ENCODE results near the gene CLRN2. TPM values are rescaled to one million over a fixed set of nuclear protein-coding genes. Genes with fewer than 3 reads are reported as not detected.
A peak's percentile ranks its signal among the peaks of the same experiment; 100 is the strongest.
"Not testable (repeated sequence)": the region's sequence is repeated elsewhere in the genome, so short reads cannot be mapped to it uniquely, and the experiment has no call there.

The CLRN2 gene
- total RNA-seq, 1 donor from 2014 or later = not detected

GRCh38 chr4:17545374-17546140 lies 30.6 kb downstream of the CLRN2 start:
- no peak for DNase-seq (ENCODE audit: low read depth)

- no peak for DNase-seq (ENCODE audit: low read depth)
These were observed 31.3 kb downstream of the CLRN2 start for GRCh38 chr4:17546222-17546621.

DNA sequence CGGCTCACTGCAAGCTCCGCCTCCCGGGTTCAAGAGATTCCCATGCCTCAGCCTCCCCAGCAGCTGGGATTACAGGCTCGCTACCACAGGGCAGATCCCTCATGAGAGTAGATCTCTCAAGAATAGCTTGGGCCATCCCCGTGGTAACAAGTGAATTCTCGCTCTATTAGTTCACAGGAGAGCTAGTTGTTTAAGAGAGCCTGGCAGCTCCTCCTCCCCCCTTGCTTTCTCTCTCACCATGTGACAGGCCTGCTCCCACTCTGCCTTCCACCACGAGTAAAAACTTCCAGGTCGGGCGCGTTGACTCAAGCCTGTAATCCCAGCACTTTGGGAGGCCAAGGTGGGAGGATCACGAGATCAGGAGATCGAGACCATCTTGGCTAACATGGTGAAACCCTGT lies 31.7 kb downstream of the CLRN2 start:
- no peak for DNase-seq (ENCODE audit: low read depth)

DNA sequence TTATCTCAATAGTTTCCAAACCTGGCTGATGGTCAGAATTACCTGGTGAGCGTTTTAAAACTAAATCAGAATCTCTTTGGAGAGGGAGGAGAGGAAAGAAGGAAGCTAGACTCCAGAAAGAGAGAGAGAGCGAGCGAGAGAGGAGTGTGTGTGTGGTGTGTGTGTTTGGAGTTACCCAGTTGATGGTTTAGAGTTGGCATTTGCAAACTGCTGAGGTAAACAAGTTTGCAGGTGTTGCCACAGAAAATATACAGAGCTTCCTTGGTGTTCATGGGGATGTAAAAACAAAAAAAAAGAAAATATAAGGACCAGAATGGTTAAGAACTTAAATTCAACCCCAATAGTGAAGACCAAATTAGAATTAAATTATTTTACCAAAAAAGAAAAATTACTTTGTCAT lies 35.6 kb downstream of the CLRN2 start:
- DNase-seq (ENCODE audit: low read depth) = no peak

GRCh38 chr4:17552427-17552826 lies 37.5 kb downstream of the CLRN2 start:
- no peak for DNase-seq (ENCODE audit: low read depth)

GRCh38 chr4:17554568-17554967 lies 39.6 kb downstream of the CLRN2 start:
- DNase-seq (ENCODE audit: low read depth) = no peak

DNA sequence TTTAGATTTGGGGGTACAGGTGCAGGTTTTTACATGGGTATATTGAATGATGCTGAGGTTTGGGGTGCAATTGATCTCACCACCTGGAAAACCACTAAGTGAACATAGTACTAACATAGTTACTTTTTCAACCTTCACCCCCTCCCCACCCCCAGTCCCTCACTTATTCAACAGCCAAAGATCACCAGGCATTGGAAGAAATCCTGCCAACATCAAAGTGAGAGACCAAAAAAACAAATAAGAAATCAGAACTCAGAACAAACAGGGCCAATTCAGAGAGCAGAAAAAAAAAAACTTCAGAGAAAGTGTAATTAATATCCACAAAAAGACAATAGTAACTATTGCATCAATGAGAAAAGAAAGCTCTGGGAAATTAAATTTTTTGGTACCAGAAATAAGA lies 41.5 kb downstream of the CLRN2 start:
- no peak for DNase-seq (ENCODE audit: low read depth)

- DNase-seq (ENCODE audit: low read depth) = no peak
These were observed 42.9 kb downstream of the CLRN2 start for GRCh38 chr4:17557880-17558279.

DNA sequence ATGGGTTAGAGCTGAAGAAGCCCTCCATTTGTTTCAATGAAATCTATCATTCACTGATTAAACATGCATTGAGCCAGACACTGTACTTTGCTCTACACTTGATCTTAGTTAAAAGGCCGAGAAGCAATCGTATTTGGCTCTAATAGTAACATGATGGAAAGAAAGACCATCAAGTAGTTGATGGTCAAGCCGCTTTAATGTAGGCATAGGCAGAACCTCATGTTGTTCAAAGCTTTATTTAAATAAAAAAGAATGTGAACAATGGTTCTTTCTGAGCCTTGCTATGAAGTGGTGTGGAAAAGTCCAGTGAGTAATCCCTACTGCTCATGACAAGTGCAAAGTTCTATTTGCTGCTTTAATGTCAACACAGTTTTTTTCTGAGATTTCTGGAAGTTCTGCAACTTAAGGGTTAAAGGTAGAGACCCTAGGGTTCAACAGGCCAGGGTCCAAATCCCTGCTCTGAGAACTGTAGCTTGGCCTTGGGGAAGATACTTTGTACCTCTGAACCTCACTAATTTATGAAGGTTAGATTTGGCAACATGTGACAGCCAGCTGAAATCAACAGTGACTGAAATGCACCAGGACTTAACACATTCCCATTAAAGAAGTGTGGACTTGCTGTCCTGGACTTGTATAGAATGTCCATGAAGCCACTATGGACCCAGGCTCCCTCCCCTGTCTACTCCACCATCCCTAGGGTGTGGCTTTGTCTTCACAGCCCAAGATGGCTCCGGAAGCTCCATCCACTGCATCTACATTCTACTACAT lies 44.2 kb downstream of the CLRN2 start:
- no peak for DNase-seq (ENCODE audit: low read depth)

GRCh38 chr4:17559709-17560048 lies 44.7 kb downstream of the CLRN2 start:
- no peak for DNase-seq (ENCODE audit: low read depth)

- DNase-seq (ENCODE audit: low read depth) = no peak
These were observed 45.2 kb downstream of the CLRN2 start for GRCh38 chr4:17560065-17560673.

- peak; percentile 3 for DNase-seq (ENCODE audit: low read depth)
These were observed 46.4 kb downstream of the CLRN2 start for GRCh38 chr4:17561195-17561909.

GRCh38 chr4:17562157-17562556 lies 47.2 kb downstream of the CLRN2 start:
- DNase-seq (ENCODE audit: low read depth) = no peak

DNA sequence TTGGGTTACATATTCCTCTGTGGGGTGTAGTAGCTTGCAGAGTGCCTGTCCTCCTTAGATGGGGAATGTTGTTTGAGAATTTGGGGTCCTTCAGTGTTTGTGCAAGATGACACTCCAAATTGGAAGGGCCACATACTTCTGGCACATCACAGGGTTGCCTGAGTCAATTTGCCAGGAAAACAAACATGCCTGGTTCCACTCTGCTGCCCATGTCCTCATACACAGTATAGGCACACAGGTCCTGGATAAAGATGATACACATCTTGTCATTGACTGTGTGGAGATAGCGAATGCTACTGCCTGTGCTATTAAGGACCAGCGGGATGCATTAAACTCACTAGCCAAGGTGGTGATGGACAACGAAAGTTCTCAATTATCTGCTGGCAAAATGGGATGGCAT lies 50.9 kb downstream of the CLRN2 start:
- DNase-seq (ENCODE audit: low read depth) = no peak

DNA sequence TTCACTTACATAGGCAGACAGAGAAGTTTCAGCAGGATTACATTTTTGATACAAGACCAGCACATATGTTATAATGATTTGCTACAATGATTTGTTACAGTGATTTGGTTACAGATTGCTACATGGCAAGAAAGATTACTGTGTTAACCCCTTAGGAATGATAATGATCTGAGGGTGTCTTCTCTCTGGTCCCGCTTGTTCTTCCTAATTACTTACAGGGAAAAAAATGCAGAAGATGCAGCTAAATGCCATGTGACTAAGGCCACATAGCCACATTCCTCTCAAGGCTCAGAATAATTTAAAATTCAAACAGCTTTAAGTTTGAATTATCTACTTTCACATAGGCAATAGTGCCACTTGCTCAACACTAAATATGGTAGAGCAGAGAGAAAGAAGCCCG lies 52.3 kb downstream of the CLRN2 start:
- DNase-seq (ENCODE audit: low read depth) = no peak

- DNase-seq (ENCODE audit: low read depth) = no peak
These were observed 59.2 kb downstream of the CLRN2 start for GRCh38 chr4:17574206-17574605.

DNA sequence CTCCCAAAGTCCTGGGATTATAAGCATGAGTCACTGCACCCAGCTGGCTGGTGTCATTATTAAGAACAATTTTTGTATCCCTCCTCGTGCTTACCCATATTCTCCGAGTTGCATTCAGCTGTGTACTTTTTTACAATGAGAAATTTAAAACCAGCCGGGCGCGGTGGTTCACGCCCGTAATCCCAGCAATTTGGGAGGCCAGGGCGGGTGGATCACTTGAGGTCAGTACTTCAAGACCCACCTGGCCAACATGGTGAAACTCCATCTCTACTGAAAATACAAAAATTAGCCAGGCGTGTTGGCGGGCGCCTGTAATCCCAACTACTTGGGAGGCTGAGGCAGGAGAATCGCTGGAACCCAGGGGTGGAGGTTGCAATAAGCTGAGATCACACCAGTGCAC lies 60.2 kb downstream of the CLRN2 start:
- not testable (repeated sequence) for DNase-seq (ENCODE audit: low read depth)

Other genes with a start within 250 kb of the CLRN2 start
- 6.3 and 19.3 TPM in 2 replicates for gene QDPR, start 3.1 kb upstream of the CLRN2 start, total RNA-seq
- 100 and 163 TPM in 2 replicates for gene LAP3, start 62.0 kb downstream of the CLRN2 start, total RNA-seq
- 8.9 and 11.7 TPM in 2 replicates for gene MED28, start 99.5 kb downstream of the CLRN2 start, total RNA-seq

All from renal cortical epithelial cell (primary cell).